ENCODE data around the gene PTPRG.
A peak's percentile ranks its signal among the peaks of the same experiment; 100 is the strongest.

PTPRG gene

DNA sequence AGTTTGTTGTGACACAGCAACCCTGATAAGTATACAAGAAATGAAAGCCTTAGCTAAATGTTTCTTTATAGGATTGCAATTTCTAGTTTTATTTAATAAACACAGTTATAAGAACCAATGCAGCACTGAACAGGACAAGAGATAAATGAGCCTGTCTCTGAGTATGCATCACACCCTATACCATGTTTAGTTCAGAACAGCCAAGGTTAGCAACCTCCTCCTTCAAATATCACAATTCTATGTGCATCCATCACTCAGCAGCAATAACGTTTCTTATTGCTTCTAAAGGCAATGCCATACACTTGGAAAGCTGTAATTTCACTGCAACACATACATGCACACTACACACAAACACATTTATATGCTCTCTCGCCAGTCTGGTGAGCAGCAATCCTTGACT, 280.6 kb downstream of the PTPRG start:
- no peak for DNase-seq

DNA sequence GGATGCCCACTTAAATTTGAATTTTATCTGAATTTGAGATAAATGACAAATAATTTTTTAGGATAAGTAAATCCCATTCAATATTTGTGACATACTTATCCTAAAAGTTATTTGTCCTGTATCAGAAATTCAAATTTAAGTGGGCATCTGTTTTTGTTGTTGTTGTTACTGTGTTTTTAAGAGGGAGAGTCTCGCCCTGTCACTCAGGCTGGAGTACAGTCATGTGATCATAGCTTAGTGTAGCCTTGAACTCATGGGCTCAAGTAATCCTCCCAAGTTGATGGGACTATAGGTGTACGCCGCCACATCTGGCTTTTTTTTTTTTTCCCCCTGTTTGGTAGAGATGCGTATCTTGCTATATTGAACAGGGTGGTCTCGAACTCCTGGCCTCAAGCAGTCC, 283.0 kb downstream of the PTPRG start:
- no peak for DNase-seq

DNA sequence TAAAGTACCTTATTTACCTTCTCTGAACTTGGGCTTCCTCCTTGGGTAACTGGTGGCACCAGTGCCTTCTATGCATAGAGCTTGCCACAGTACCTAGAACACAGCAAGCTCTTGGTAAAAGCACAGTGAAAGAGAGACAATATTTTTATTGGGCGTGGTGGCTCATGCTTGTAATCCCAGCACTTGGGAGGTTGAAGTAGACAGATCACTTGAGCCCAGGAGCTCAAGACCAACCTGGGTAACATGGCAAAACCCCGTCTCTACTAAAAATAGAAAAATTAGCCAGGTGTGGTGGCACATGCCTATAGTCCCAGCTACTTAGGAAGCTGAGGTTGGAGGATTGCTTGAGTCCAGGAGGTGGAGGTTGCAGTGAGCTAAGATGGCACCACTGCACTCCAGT, 285.1 kb downstream of the PTPRG start:
- no peak for DNase-seq

DNA sequence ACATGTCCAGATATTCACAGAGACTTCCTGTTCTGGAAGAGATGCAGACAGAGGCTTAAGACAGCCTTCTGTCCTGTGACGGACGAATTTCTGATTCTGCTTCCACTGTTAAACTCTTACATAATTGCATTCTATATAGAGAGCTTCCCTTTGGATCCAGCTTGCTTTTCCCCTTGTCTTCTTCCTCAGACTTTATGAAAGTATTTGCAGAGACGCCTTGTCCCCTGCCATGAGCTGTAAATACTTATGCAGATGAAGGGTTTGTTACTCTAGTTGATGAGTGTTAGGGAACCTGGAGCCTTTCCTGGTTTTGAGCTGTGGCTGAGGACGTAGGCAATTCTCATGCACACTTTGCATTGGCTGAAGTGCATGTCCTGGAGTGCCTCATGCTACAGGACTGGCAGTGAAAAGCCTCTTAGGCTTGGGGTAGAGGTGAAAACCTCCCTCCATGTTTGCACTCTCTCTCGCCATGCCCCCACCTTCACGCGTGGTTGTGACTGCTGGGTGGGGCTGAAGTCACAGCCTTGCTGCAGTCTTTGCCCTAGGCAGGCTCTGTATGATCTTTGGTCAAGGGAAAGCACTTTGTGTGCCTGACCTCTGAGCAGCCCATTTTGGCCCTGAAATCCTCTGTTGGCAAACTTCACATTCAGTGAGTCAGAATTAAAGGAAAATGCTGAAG, 286.6 kb downstream of the PTPRG start:
- peak; percentile 42 for DNase-seq

DNA sequence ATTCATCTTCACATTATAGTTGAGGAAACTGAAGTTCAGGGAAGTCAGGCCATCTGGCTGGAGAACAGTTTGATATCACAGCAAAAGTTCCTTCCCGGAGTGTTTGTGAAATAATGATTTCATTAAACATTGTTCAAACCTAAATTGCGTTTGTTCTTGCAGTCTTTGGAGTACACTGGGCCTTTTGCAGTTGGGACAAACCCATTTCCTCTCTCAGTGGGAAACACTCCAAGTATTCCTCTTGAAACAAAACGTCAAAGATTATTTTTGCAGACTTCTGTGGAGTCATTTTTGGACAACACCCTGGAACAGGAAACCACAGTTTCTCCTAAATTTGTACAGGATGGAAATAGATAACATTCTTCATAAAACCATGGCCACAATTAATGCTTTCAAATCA, 287.5 kb downstream of the PTPRG start:
- peak; percentile 61 for DNase-seq

DNA sequence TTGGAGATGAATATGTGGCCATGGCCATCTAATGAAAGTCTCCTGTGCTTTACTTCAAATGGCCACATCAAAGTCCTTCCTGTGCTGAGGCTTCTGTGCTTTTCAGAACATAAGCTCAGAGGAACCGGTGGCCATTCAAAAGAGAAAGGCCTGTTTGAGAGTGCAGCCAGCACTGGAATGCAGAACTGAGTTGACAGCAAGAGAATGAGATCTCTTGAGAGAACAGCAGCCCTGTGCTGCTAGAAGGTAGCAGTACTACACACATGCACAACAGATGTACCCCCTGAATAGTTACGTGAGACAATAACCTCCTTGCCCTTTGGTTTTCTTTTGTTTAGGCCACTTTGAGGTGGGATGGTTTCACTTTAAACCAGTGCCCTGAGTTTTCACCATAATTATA, 292.5 kb downstream of the PTPRG start:
- no peak for DNase-seq

DNA sequence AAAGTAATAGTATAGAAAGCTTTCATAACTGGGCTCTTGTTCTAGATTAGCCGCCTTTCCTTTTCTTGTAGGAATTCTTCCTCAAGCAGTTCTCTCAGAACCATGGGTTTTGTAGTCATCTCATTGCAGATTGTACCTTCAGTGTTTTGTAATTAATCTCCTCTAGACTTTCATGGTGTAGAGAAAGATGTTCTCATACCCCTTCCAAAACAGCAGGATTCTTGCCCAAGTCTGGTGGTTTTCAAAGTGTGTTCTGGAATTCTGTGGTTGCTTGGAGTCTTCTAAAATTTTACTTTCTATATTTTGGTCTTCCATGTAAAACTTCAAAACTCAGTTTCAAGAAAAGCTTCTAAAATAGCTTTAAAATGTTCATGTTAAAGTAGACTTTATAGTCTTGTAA, 293.8 kb downstream of the PTPRG start:
- DNase-seq, result no peak

DNA sequence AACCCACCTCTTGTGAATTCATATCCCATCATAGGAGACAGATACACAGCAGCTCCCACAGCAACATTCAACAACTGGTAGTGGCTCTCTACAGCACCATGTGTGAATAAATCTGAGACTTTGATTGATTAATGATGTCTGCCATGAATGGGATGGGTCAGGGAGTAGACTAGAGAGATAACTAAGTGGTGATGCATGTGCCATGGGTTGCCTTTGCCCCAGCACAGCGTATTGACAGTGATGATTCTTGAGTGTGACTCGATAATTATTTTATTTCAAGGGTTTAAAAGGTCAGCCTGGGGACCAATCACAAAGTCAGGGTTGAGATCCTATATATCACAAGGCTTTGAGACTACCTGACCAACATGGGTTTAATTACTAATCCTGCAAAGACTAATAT, 295.9 kb downstream of the PTPRG start:
- no peak for DNase-seq

DNA sequence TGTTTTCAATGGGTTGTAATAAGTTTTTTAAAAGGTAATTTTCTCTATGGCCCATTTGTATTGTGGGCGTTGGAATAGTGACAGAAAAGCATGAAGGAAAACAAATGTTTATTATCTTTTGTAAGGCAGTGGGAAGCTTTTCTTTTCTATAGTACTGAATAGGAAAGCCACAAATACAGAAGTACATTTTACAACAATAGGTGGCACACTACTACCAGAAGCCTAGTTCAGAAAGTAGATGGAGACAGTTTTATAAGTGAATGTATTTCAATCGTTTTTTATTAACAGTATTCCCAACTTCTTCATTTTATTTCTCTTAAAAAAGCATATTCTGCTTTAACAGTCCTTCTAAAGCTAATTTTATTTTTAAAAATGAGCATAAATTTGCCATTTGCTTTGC, 296.7 kb downstream of the PTPRG start:
- DNase-seq, result peak; percentile 54

DNA sequence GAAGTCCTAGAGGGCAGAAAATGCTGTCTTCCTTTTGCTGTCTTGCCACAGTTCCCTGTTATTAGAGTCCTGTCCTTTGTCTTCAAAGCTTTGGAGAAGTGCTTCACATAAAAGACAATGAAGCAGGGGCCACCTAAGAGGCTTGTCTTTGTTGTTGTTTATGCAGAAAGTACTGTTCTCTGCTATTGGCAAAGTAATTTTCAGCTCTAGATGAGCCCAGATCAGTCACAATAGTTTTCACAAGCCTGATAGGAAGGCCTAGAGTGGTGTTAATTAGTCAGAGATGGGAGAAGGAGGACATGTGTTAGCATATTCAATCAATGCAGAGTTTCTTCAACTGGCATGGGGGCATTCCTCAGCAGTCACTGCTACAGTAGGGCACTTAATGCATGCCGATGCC, 300.0 kb downstream of the PTPRG start:
- DNase-seq, result no peak

DNA sequence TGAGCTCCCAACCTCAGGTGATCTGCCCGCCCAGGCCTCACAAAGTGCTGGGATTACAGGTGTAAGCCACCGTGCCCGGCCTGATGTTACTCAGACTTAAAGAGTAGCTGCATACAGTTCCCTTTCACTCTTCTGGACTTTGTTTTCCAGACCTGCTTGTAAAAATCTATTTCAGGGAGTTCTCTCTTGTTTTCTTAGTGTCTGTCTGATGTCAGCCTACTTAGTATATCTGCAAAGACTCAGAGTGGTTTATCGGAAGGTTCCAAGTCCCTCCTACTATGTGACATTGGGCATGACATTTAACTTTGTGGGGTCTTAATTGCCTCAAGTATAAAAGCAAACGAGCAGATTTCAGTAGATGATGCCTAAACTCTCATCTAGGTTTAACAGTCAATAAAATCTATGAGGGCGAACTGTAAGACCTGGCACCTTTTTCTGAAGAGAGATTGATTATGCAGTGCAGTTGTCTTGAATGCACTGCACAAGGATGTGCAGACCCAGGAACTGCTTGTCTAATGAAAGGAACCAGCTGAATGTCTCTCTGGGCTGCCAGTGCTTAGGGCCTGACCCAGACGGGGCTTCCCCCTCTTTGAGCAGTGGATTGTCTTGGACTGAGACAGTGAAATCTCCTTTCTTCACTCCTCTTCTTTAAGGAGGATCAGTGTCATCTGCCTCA, 301.4 kb downstream of the PTPRG start:
- DNase-seq, result no peak

DNA sequence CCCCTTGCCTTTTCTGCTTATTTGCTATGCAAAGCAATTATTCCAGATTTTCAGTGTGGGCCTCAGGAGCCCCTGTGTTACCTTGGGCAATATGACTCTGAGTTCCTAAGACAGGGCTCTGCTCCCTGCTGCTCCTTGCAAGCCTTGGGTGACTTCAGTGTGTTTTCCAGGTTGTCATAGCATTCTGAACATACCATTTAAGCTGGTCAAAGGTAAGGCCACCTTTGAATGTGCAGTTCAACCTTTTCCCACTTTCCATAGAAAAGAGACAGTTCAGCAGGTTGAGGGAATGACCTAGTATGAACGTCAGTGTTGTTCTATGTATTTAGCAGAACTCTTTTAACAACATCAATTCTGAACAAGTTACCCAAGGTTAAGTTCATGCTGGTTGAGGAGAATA, 302.2 kb downstream of the PTPRG start:
- DNase-seq, result no peak

DNA sequence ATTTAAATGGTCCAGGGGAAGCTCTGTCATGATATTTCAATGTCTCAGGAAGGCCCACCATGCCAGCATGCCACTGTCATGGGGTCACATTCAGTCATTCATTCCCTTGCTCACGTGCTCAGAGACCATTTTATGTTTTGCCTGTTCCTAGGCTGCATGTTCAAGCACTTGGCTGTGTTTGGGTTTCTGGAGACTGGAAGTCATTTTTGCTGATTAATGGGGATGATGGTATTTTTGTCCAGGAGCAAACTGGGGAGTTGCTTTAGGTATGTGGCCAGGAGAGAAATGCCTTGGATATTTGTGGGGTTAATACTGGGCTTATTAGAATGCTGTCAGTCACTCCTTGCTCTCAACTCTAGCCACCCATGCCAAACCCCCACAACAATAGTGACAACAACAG, 303.5 kb downstream of the PTPRG start:
- no peak for DNase-seq

DNA sequence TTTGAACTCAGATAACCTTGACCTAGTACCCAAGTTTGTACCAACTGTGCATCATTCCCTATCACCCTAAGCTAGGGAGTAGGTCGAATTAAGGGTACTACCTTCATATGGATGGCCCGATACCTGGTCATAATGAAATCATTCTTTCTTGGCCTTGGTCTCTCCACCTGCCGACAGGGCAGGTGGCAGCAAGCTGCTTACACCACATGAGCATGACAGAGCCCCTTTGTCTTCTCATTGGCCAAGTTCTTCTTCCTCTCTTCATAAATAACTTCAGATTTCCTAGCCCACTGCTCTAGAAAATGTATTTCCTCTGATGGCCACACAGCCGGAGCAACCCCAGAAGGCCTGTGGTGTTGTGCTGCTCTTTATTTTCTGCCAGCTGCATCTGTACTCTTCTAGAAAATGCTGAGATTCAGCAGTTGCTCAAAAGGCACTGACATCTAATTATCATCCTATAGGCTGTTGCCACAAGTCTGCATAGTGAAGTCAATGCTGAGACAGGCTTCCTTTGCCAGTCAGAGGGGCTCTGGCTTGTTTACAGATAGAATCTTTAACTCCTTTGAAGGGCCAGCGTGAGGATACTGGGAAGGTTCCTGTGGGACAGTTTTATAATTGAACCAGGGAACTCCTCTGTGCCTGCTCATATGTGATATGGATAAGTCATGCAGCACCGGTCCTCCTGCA, 304.2 kb downstream of the PTPRG start:
- no peak for DNase-seq

DNA sequence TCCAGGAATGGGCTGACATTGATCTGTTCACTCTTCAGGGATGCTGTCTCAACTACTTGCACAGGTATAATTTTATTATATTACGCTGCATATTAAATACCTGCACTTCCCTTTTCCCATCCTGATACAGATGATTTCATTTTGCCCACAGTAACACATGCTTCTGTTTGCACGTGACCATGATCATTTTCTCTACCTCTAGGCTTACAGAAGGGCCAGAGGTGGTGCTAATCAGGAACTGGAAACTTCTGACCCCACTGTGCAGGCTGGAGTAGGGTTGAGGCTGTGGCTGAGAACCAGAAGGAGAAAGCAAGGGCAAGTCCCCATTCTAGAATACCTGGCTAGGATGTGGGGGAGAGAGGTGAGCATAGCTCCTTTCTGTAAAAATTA, 304.8 kb downstream of the PTPRG start:
- no peak for DNase-seq

DNA sequence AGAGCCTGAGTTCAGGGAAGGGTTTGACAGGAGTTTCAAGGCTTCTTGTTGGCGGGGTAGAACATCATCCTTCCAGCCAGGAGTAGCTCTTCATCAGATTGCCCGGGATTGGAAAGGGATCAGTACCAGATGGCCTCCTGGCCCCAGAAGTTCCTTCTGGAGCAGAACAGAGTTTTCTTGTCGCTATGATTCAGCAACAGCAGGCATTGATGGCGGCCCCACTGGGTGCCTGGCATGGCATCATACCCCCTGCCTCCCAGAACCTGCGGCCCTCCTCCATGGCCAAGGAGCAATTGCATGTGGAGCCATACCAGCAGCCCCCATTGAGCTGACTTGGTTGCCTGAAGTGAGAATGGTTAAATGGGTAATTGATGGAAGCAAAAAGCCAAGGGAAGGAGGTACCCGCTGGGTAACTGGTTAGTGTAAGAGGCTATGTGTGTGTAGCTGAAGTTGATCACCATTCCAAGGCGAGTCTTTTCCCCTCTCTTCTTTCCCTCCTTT, 305.6 kb downstream of the PTPRG start:
- no peak for DNase-seq

DNA sequence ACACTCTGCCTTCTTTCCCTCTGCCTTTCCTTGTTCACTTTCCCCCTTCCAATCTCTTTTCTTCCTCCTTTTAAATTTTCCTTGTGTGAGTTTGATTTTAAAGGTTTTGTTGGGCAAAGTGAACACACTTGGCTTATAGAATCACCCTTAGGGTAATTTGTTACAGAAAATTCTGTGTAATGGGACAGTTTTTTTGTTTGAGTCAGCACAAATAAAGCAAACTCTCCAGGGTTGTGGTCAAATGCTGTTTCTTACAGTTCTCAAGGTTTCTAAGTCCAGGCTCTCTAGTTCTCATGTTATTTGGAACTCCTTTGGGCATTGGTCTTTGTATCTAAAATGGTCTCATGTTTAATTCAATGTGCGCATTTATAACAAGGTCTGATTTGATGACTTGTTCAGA, 307.1 kb downstream of the PTPRG start:
- no peak for DNase-seq

DNA sequence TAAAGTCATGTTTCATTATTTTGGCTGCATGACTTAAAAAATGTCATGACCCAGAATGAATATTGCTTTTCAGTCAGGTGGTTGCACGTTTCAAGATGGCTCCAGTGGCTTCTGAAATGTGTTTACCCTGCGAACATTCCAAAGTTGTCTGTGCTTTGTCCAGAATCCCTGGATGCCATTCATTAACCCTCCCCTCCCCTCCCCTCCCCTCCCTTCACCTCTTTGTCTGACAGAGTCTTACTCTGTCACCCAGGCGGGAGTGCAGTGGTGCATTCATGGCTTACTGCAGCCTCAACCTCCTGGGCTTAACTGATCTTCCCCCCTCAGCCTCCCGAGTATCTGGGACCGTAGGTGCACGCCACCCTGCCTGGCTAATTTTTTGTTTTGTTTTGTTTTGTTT, 308.0 kb downstream of the PTPRG start:
- no peak for DNase-seq

DNA sequence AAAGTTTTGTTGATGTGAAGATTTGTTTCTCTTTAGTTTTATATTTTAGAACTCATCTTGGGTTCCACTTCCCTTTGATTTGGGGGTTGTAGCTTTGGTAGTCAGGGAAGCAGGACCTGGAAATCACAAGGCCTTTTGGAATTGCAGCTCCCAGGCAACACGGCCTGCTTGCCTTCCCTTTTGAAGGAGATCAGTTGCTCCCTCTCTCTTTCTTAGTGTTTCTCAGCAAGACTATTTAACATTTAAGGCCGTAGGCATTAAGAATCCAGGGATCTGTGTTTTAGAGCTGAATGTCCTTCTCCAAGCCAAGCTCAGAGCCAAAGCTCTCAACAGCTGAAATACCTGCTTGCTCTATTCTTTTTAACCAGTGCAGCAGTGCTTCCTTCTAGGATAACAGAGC, 310.3 kb downstream of the PTPRG start:
- DNase-seq, result no peak

DNA sequence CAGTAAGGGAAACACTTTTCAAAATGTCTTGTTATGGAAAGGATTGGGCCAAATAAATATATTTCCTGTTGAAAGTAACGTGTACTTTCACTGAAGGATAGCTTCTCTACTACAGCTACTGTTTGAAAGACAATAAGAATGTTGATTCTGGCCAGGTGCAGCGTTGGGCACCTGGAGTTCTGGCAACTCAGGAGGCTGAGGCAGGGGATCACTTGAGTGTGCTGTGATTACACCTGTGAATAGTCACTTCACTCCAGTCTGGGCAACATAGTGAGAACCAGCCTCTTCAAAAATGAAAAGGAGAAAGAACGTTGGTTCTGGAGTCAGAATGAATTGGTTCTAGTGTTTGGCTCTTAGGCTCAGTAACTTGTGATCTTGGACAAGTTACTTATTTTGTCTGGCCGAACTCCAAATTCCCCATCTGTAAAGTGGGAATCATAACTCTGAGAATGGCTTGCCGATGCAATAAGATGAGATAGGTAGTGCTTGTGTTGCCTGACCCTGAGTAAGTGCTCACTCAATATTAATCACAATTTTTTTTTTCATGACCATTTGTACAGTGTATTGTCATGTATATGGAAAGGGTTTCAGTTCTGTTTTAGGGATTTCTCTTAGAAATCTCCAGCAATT, 310.8 kb downstream of the PTPRG start:
- no peak for DNase-seq

DNA sequence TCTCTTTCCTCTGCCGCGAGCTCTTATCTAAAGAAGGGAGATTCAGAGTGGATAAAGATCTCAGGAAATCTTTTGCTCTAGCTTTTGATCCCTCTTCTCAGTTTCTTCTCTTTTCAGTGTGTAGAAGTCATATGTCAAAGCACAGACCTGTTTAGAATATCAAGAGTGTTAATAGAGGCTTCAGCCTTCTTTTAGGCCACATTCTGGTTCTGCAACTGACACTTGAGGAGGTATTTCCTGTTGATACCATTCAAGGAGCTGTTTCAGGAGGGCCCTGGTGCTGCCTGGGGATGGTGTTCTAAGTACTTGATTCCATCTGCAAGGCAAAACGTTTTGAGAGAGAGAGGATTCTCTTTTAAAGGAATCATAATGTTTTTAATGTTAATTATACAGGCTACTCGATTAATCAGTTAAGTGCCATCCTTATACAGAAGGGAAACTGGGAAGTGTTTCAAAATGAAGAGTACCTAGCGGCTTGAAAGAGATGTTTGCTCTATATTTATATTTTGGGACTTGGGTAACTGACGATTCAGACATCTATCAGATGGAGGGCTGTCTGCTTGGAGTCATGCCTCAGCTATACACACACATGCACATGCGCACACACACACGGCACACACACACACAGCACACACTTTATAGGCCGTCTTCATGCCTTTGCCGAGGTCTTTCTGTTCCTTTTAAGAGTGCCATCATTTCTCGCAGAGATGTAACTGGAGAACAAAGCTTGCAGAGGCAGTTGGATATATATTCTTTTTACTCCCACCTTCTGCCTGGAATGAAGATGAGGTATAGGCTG, 313.9 kb downstream of the PTPRG start:
- peak; percentile 13 for DNase-seq

DNA sequence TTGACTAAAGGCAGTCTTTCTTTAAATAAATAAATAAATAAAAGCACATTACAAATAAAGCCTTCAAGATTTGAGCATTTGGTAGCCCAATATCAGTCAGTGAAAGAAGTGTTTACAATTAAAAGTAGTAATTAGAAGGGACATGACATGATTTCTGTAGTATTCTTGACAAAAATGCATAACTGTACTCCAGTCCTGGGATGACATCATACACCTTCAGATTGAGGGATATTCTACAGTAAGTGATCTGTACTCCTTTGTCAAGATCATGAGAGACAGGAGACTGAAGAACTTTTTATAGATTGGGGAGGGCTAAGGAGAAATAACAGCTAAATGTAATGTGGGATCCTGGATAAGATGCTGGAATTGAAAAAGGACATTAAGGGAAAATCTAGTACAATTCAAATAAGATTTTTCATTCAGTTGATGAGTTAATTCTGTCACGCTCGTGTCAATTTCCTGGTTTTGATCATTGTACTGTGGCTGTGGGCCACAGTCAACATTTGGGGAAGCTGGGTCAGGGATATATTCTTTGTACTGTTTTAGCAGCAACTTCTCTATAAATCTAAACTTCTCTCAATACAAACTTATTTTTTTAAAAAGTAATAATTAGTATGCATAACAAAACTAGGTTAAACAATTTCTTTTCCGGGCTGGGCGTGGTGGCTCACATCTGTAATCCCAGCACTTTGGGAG, 314.8 kb downstream of the PTPRG start:
- no peak for DNase-seq

All from HCEC 1CT (cell line).